Stimulated activated CD8-positive, alpha-beta memory T cell treated with anti-CD3 and anti-CD28 coated beads, Interleukin-7, amount 100 ng/mL, for 24 hours (primary cell): ENCODE results near the gene ADARB1.

Experiments used
- DNase-seq: peaks from one replicate; pipeline ENCODE4 v3.0.0-alpha.2; 2020; ENCODE audit warnings: low read depth

ADARB1 gene

GRCh38 chr21:45172420-45172819 lies 98.0 kb downstream of the ADARB1 start:
- no peak for DNase-seq

- no peak for DNase-seq
Observed at GRCh38 chr21:45175326-45176095, 101.1 kb downstream of the ADARB1 start.

GRCh38 chr21:45176141-45176540 lies 101.8 kb downstream of the ADARB1 start:
- no peak for DNase-seq

GRCh38 chr21:45177039-45177438 lies 102.7 kb downstream of the ADARB1 start:
- DNase-seq: no peak

- DNase-seq: no peak
Observed at GRCh38 chr21:45178070-45178608, 103.8 kb downstream of the ADARB1 start.

GRCh38 chr21:45178971-45179370 lies 104.6 kb downstream of the ADARB1 start:
- DNase-seq: no peak

- DNase-seq: no peak
Observed at GRCh38 chr21:45179568-45180245, 105.3 kb downstream of the ADARB1 start.

GRCh38 chr21:45180246-45180599 lies 105.8 kb downstream of the ADARB1 start:
- DNase-seq: no peak

GRCh38 chr21:45182958-45183357 lies 108.6 kb downstream of the ADARB1 start:
- DNase-seq: no peak

- no peak for DNase-seq
Observed at GRCh38 chr21:45183852-45184251, 109.5 kb downstream of the ADARB1 start.

GRCh38 chr21:45184869-45185268 lies 110.5 kb downstream of the ADARB1 start:
- no peak for DNase-seq

- no peak for DNase-seq
Observed at GRCh38 chr21:45186709-45187108, 112.3 kb downstream of the ADARB1 start.

- no peak for DNase-seq
Observed at GRCh38 chr21:45187646-45188045, 113.3 kb downstream of the ADARB1 start.

- no peak for DNase-seq
Observed at GRCh38 chr21:45190013-45190412, 115.6 kb downstream of the ADARB1 start.

- DNase-seq: no peak
Observed at GRCh38 chr21:45192332-45192731, 118.0 kb downstream of the ADARB1 start.

- no peak for DNase-seq
Observed at GRCh38 chr21:45196620-45197019, 122.2 kb downstream of the ADARB1 start.

GRCh38 chr21:45199201-45199600 lies 124.8 kb downstream of the ADARB1 start:
- DNase-seq: no peak

- DNase-seq: no peak
Observed at GRCh38 chr21:45200031-45200430, 125.7 kb downstream of the ADARB1 start.

GRCh38 chr21:45200581-45201296 lies 126.4 kb downstream of the ADARB1 start:
- DNase-seq: no peak

- no peak for DNase-seq
Observed at GRCh38 chr21:45202344-45202743, 128.0 kb downstream of the ADARB1 start.

- no peak for DNase-seq
Observed at GRCh38 chr21:45202889-45203288, 128.5 kb downstream of the ADARB1 start.

- DNase-seq: no peak
Observed at GRCh38 chr21:45203983-45204382, 129.6 kb downstream of the ADARB1 start.

GRCh38 chr21:45204395-45204794 lies 130.0 kb downstream of the ADARB1 start:
- no peak for DNase-seq
